Kidney (tissue), 14 donors: ENCODE measurements around the gene SRF. TPM values are rescaled to one million over a fixed set of nuclear protein-coding genes. Genes with fewer than 3 reads are reported as not detected.

ENCODE experiments used
- DNase-seq, 5 donors: peaks; one replicate each; pipeline ENCODE4 v3.0.0-alpha.2; 2013 to 2020
- FAIRE-seq: peaks from 2 replicates; lab custom pipeline; 2012; peaks lifted over from hg19 to GRCh38; lab: Jason Lieb, UNC
- H3K27ac ChIP-seq, 2 donors: one replicate each; pipeline ENCODE4 v1.7.0; 2013; ENCODE audit warnings: low read depth in 2 of 2, low read length in 2 of 2, inconsistent platforms in 1 of 2
- H3K27me3 ChIP-seq: one replicate; pipeline ENCODE4 v1.7.1; 2013; ENCODE audit warnings: low read length, inconsistent platforms; ENCODE audit not compliant: control insufficient read depth, insufficient read depth
- H3K36me3 ChIP-seq, 3 donors: one replicate each; pipeline versions ENCODE4 v1.7.0 to v1.7.1; 2013; ENCODE audit warnings: low read length in 3 of 3, control low read depth in 1 of 3, inconsistent platforms in 1 of 3; ENCODE audit not compliant: insufficient read depth in 3 of 3, control insufficient read depth in 2 of 3
- H3K4me1 ChIP-seq, 3 donors: one replicate each; pipeline versions ENCODE4 v1.7.0 to v1.7.1; 2013; ENCODE audit warnings: low read length in 3 of 3, inconsistent platforms in 1 of 3, low read depth in 1 of 3; ENCODE audit not compliant: control insufficient read depth in 2 of 3, insufficient read depth in 2 of 3
- H3K4me3 ChIP-seq, 3 donors: one replicate each; pipeline versions ENCODE4 v1.7.0 to v1.8.1; 2013; ENCODE audit warnings: low read length in 3 of 3, control low read depth in 1 of 3, inconsistent platforms in 1 of 3
- H3K9ac ChIP-seq, 3 donors: one replicate each; pipeline versions ENCODE4 v1.7.0 to v1.7.1; 2013; ENCODE audit warnings: low read length in 3 of 3, control low read depth in 1 of 3, inconsistent platforms in 1 of 3
- H3K9me3 ChIP-seq, 3 donors: one replicate each; pipeline versions ENCODE4 v1.7.0 to v1.7.1; 2013; ENCODE audit warnings: low read length in 3 of 3, control low read depth in 1 of 3, inconsistent platforms in 1 of 3; ENCODE audit not compliant: control insufficient read depth in 2 of 3, insufficient read depth in 1 of 3
- CTCF ChIP-seq: IDR thresholded peaks from 3 replicates; pipeline ENCODE4 v1.5.1; 2012; ENCODE audit warnings: mild to moderate bottlenecking, moderate library complexity, borderline replicate concordance; ENCODE audit not compliant: insufficient read depth; ENCODE audit errors: extremely low read depth
- intact Hi-C: fragments of 100-400 bp; cut with DNase I; formaldehyde crosslinking; loops from one replicate; pipeline ENCODE4 v1.11.1; 2022
- polyA plus RNA-seq: library from polyadenylated mRNA; stranded (reverse); fragments of 350-450 nt; fragmentation: Illumina TruSeq; extraction: RNeasy Lipid Tissue Mini Kit (QIAGEN cat#74804); gene quantifications from one replicate; pipeline ENCODE4 v1.2.3, GENCODE V29; 2014; ENCODE audit warnings: low read depth, low replicate concordance; ENCODE audit not compliant: insufficient read depth
- total RNA-seq: library from RNA; stranded (reverse); fragmentation: NEBNext Ultra II Directional; extraction: Animal tissue kit (Norgen Biotek cat#: 25700); gene quantifications from one replicate; pipeline ENCODE4 v1.2.1, GENCODE V29; 2021
- donor health status: control.
- donor health status: control.
- donor health status: control.
- donor health status: control.
- donor health status: control.
- donor health status: DM: yes; HTN: yes; CAD: no.
- donor health status: Normal renal cell carcinoma (clear cell type).

The SRF gene
- total and polyA plus RNA-seq, 2 donors from 2014 or later = 13.8 to 30.6 TPM

GRCh38 chr6:43144879-43145278, 26.2 kb upstream of the SRF start:
- intact Hi-C loops = no loop called here
- H3K4me1 ChIP-seq = peaks cover 0 to 7% (median 3%) of the 10 kb centered on the region in 3 donors
- no peaks in the 10 kb centered on the region for H3K27me3 ChIP-seq
- peaks cover 0 to 8% (median 0%) of the 10 kb centered on the region in 3 donors for H3K36me3 ChIP-seq
- no peak overlapping the region for H3K27ac ChIP-seq
- peak in 1 of 5 donors; percentile 23 for DNase-seq
- H3K9me3 ChIP-seq = no peaks in the 10 kb centered on the region
- H3K9ac ChIP-seq = no peak overlapping the region
- TF ChIP-seq CTCF = no peak
- no peak overlapping the region for H3K4me3 ChIP-seq
- no peak for FAIRE-seq

DNA sequence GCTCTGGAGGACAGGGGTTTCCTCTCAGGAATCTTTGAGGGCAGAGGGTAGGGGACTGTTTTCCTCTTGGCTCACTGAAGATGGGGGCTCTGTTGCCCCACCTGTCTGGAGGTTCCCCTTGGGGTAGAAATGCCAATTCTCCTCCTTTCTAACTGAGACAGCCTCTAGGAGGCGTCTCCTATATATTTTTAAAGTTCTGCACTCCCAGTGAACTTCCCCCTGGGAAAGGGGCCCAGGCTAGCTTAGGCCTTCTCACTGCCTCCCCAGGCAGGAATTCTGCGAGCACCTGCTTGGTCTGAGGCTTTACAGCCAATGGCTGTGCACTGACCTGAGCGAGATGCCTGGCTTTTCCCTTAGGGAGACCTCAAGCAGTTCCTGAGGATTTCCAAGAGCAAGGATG, 24.8 kb upstream of the SRF start:
- TF ChIP-seq CTCF = no peak
- H3K4me1 ChIP-seq = peaks cover 0 to 7% (median 3%) of the 10 kb centered on the region in 3 donors
- intact Hi-C loops = no loop called here
- H3K27me3 ChIP-seq = no peaks in the 10 kb centered on the region
- H3K36me3 ChIP-seq = peaks cover 0 to 8% (median 0%) of the 10 kb centered on the region in 3 donors
- FAIRE-seq (no peak), DNase-seq (no peak)
- H3K9ac ChIP-seq = no peak overlapping the region
- H3K27ac ChIP-seq = no peak overlapping the region
- H3K9me3 ChIP-seq = no peaks in the 10 kb centered on the region
- H3K4me3 ChIP-seq = no peak overlapping the region

DNA sequence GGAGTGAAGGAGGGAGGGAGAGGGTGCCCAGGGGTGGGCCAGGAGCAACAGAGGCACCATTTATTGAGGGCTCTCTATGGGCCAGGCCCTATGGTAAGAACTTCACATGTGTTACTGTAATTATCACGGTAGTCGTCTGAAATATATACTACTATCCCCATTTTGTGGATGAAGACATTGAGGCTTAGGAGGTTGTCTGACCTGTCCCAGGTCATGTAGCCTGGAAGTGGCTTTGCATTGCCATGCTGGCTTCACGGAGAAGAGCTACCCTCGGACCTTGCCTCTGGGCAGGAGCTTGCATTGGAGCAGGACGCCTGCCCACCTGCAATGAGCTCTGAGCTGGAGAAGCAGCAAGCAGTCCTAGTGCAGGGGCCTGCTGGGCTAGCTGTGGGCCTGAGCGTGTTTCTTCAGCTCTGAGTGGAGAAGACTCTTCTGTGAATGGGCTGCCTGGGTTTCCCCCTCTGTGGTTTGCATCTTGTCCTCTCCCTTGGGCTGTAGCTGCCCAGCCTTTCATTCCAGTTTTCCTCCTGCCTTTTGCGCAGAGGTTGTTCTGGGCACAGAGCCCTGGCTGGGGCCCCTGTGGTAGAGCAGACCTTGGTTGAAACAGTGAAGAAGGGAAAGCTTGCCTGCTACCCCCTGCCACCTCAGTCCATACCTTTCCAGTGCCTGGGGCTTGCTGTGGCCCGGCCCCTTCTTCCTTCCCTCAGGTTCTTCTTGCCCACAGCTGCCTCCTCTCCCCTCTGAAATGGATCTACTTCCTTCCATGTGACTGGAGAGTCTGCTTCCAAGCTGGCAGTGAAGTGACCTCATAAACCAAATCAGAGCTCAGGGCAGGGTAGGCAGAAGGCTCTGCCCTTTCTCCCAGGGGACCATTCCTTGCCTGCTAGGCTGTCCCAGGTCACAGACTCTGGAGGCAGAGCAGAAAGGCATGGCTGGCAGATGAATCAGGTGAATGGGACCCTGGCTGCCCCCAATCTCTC, 24.1 kb upstream of the SRF start:
- Histone ChIP-seq H3K4me1 (peaks cover 0 to 7% (median 3%) of the 10 kb centered on the region in 3 donors), H3K4me3 (no peak overlapping the region), H3K9ac (no peak overlapping the region), H3K36me3 (peaks cover 0 to 8% (median 0%) of the 10 kb centered on the region in 3 donors), H3K27ac (no peak overlapping the region), H3K27me3 (no peaks in the 10 kb centered on the region), H3K9me3 (no peaks in the 10 kb centered on the region)
- TF ChIP-seq CTCF = no peak
- no peak for FAIRE-seq
- intact Hi-C loops = no loop called here
- DNase-seq = peak in 1 of 5 donors; percentile 17
